Gastrocnemius medialis (tissue), 4 donors: Measurements from ENCODE around the gene CYTH4. TPM values are rescaled to one million over a fixed set of nuclear protein-coding genes. Genes with fewer than 3 reads are reported as not detected.

Experiments
- ATAC-seq, 2 donors: fragments of 150-250 bp; one replicate each; pipeline ENCODE4 v1.9.1; 2016
- DNase-seq, 2 donors: peaks; one replicate each; pipeline ENCODE4 v3.0.0-alpha.2; 2019
- H3K27ac ChIP-seq, 4 donors: fragments of 200-600 bp; sonication (generic); 1 replicate in 1 of 4; 2 replicates in 3 of 4; pipeline ENCODE4 v1.5.1; 2016 to 2018; ENCODE audit warnings: mild to moderate bottlenecking in 2 of 4, moderate library complexity in 1 of 4
- H3K27me3 ChIP-seq, 3 donors: fragments of 200-600 bp; sonication (generic) in 2 of 3; 1 replicate in 1 of 3; 2 replicates in 2 of 3; pipeline versions ENCODE4 v1.5.1 to v1.6.0; 2016 to 2019; ENCODE audit warnings: mild to moderate bottlenecking in 1 of 3, moderate library complexity in 1 of 3
- H3K36me3 ChIP-seq, 2 donors: fragments of 200-600 bp; sonication (generic) in 1 of 2; one replicate each; pipeline ENCODE4 v1.5.1; 2017 to 2018
- H3K4me1 ChIP-seq, 2 donors: fragments of 200-600 bp; sonication (generic) in 1 of 2; one replicate each; pipeline ENCODE4 v1.5.1; 2016 to 2017; ENCODE audit warnings: mild to moderate bottlenecking in 2 of 2
- H3K4me3 ChIP-seq, 4 donors: fragments of 200-600 bp; sonication (generic) in 3 of 4; 1 replicate in 1 of 4; 2 replicates in 3 of 4; pipeline ENCODE4 v1.5.1; 2016 to 2019; ENCODE audit warnings: mild to moderate bottlenecking in 2 of 4
- H3K9me3 ChIP-seq, 3 donors: fragments of 200-600 bp; sonication (generic) in 2 of 3; 1 replicate in 1 of 3; 2 replicates in 2 of 3; pipeline ENCODE4 v1.5.1; 2016 to 2019
- CTCF ChIP-seq, 5 experiments: fragments of 450-650 bp in 3 of 5; fragments of 200-600 bp in 2 of 5; sonication (generic) in 2 of 5; IDR thresholded peaks in 4 of 5; conservative IDR thresholded peaks in 1 of 5; 1 replicate in 4 of 5; 2 replicates in 1 of 5; pipeline ENCODE4 v1.5.1; 2016 to 2019; ENCODE audit warnings: antibody characterized with exemption in 5 of 5, mild to moderate bottlenecking in 3 of 5, moderate library complexity in 3 of 5
- POLR2A ChIP-seq, 2 donors: fragments of 450-650 bp; IDR thresholded peaks; one replicate each; pipeline ENCODE4 v1.6.1; 2017; ENCODE audit warnings: antibody characterized with exemption in 2 of 2, mild to moderate bottlenecking in 2 of 2, moderate library complexity in 2 of 2
- in situ Hi-C, 4 donors: fragments of 200-750 bp; cut with MboI; loops; one replicate each; pipeline versions ENCODE4 v1.15.0 to v1.8.0; 2017; ENCODE audit warnings: low sequenced_read_pairs in 4 of 4
- intact Hi-C: fragments of 100-400 bp; cut with DNase I; formaldehyde crosslinking; loops from one replicate; pipeline ENCODE4 v1.15.1; 2023; ENCODE audit warnings: low total_unique reads
- total RNA-seq, 4 donors: library from RNA; depleted of rRNA; stranded (reverse); fragments of >200 nt; gene quantifications; one replicate each; pipeline versions ENCODE4 v1.1.0 to v1.2.3, GENCODE V29; 2016

CYTH4 gene
- total RNA-seq, 4 donors from 2014 or later = 1.7 to 2.2 (median 2.0) TPM; not detected in 1

- no peak overlapping the region for H3K4me3 ChIP-seq
- peaks cover 0 to 10% (median 0%) of the 10 kb centered on the region in 3 donors for H3K27me3 ChIP-seq
- H3K4me1 ChIP-seq = no peaks in the 10 kb centered on the region
- in situ Hi-C loops = no loop called here
- TF ChIP-seq CTCF (IDR thresholded peaks at IDR 0.05 in 4 of 5, conservative IDR thresholded peaks at IDR 0.05 in 1 of 5) = no peak
- TF ChIP-seq POLR2A (IDR thresholded peaks at IDR 0.05) = no peak
- H3K9me3 ChIP-seq = no peaks in the 10 kb centered on the region
- no peak for DNase-seq
- H3K36me3 ChIP-seq = no peaks in the 10 kb centered on the region
- intact Hi-C loops = no loop called here
- no peak overlapping the region for H3K27ac ChIP-seq
- ATAC-seq = no peak
These were observed 22.5 kb downstream of the CYTH4 start for GRCh38 chr22:37304595-37305343.

- Histone ChIP-seq H3K27ac (no peak overlapping the region), H3K36me3 (no peaks in the 10 kb centered on the region), H3K4me3 (no peak overlapping the region), H3K4me1 (no peaks in the 10 kb centered on the region), H3K9me3 (no peaks in the 10 kb centered on the region), H3K27me3 (peaks cover 0 to 4% (median 0%) of the 10 kb centered on the region in 3 donors)
- in situ Hi-C loops = no loop called here
- TF ChIP-seq CTCF (IDR thresholded peaks at IDR 0.05 in 4 of 5, conservative IDR thresholded peaks at IDR 0.05 in 1 of 5) (no peak), POLR2A (IDR thresholded peaks at IDR 0.05) (no peak)
- intact Hi-C loops = no loop called here
- DNase-seq = no peak
- ATAC-seq = no peak
These were observed 23.6 kb downstream of the CYTH4 start for GRCh38 chr22:37305887-37306286.

- Histone ChIP-seq H3K4me1 (no peaks in the 10 kb centered on the region), H3K9me3 (no peaks in the 10 kb centered on the region), H3K36me3 (no peaks in the 10 kb centered on the region), H3K27me3 (no peaks in the 10 kb centered on the region), H3K27ac (peak overlapping the region in 1 of 4 donors; percentile 27), H3K4me3 (no peak overlapping the region)
- TF ChIP-seq CTCF (IDR thresholded peaks at IDR 0.05 in 4 of 5, conservative IDR thresholded peaks at IDR 0.05 in 1 of 5) = no peak
- no peak for TF ChIP-seq POLR2A (IDR thresholded peaks at IDR 0.05)
- intact Hi-C loops (no loop called here), in situ Hi-C loops (no loop called here)
- DNase-seq (no peak), ATAC-seq (no peak)
These were observed 24.2 kb downstream of the CYTH4 start for GRCh38 chr22:37306494-37306829.

- intact Hi-C loops = no loop called here
- Histone ChIP-seq H3K4me3 (no peak overlapping the region), H3K36me3 (no peaks in the 10 kb centered on the region), H3K4me1 (no peaks in the 10 kb centered on the region), H3K27ac (no peak overlapping the region), H3K9me3 (no peaks in the 10 kb centered on the region), H3K27me3 (no peaks in the 10 kb centered on the region)
- no peak for DNase-seq
- no peak for TF ChIP-seq CTCF (IDR thresholded peaks at IDR 0.05 in 4 of 5, conservative IDR thresholded peaks at IDR 0.05 in 1 of 5)
- no peak for TF ChIP-seq POLR2A (IDR thresholded peaks at IDR 0.05)
- in situ Hi-C loops = no loop called here
- ATAC-seq = no peak
These were observed 26.3 kb downstream of the CYTH4 start for GRCh38 chr22:37308385-37309200.
